ENCODE results near the gene BCL2L13. TPM values are rescaled to one million over a fixed set of nuclear protein-coding genes. Genes with fewer than 3 reads are reported as not detected.
"Not testable (repeated sequence)": the region's sequence is repeated elsewhere in the genome, so short reads cannot be mapped to it uniquely, and the experiment has no call there.

BCL2L13 gene
- total RNA-seq, 1 donor from 2014 or later = 48.4 TPM

GRCh38 chr22:17665854-17666253 lies 27.3 kb downstream of the BCL2L13 start:
- Histone ChIP-seq H3K36me3 (ENCODE audit: control insufficient read depth, insufficient read depth, low read length) (peaks cover 6% of the 10 kb centered on the region), H3K27me3 (ENCODE audit: control insufficient read depth, insufficient read depth, low read length) (no peaks in the 10 kb centered on the region), H3K4me3 (ENCODE audit: low read depth, low read length) (no peak overlapping the region)
- DNase-seq (ENCODE audit: low read depth) (no peak), FAIRE-seq (no peak)
- TF ChIP-seq CTCF (IDR thresholded peaks at IDR 0.05; ENCODE audit: insufficient read depth, low read length, severe bottlenecking) = no peak

GRCh38 chr22:17671521-17672092 lies 33.0 kb downstream of the BCL2L13 start:
- not testable (repeated sequence) for H3K36me3 ChIP-seq (ENCODE audit: control insufficient read depth, insufficient read depth, low read length); H3K4me3 ChIP-seq (ENCODE audit: low read depth, low read length); H3K27me3 ChIP-seq (ENCODE audit: control insufficient read depth, insufficient read depth, low read length); DNase-seq (ENCODE audit: low read depth); FAIRE-seq

GRCh38 chr22:17672417-17672991 lies 33.9 kb downstream of the BCL2L13 start:
- no peaks in the 10 kb centered on the region for H3K27me3 ChIP-seq (ENCODE audit: control insufficient read depth, insufficient read depth, low read length)
- peaks cover 4% of the 10 kb centered on the region for H3K36me3 ChIP-seq (ENCODE audit: control insufficient read depth, insufficient read depth, low read length)
- TF ChIP-seq CTCF (IDR thresholded peaks at IDR 0.05; ENCODE audit: insufficient read depth, low read length, severe bottlenecking) = no peak
- FAIRE-seq (no peak), DNase-seq (ENCODE audit: low read depth) (no peak)
- H3K4me3 ChIP-seq (ENCODE audit: low read depth, low read length) = no peak overlapping the region

GRCh38 chr22:17674152-17674551 lies 35.6 kb downstream of the BCL2L13 start:
- FAIRE-seq (no peak), DNase-seq (ENCODE audit: low read depth) (no peak)
- TF ChIP-seq CTCF (IDR thresholded peaks at IDR 0.05; ENCODE audit: insufficient read depth, low read length, severe bottlenecking) = no peak

GRCh38 chr22:17675584-17675983 lies 37.0 kb downstream of the BCL2L13 start:
- Histone ChIP-seq H3K36me3 (ENCODE audit: control insufficient read depth, insufficient read depth, low read length) (no peaks in the 10 kb centered on the region), H3K27me3 (ENCODE audit: control insufficient read depth, insufficient read depth, low read length) (no peaks in the 10 kb centered on the region), H3K4me3 (ENCODE audit: low read depth, low read length) (no peak overlapping the region)
- FAIRE-seq (no peak), DNase-seq (ENCODE audit: low read depth) (no peak)
- no peak for TF ChIP-seq CTCF (IDR thresholded peaks at IDR 0.05; ENCODE audit: insufficient read depth, low read length, severe bottlenecking)

More at GRCh38 chr22:17674152-17674551, 35.6 kb downstream of the BCL2L13 start:
- no peaks in the 10 kb centered on the region for H3K27me3 ChIP-seq (ENCODE audit: control insufficient read depth, insufficient read depth, low read length)
- H3K4me3 ChIP-seq (ENCODE audit: low read depth, low read length) = no peak overlapping the region
- peaks cover 4% of the 10 kb centered on the region for H3K36me3 ChIP-seq (ENCODE audit: control insufficient read depth, insufficient read depth, low read length)

GRCh38 chr22:17678817-17679385 lies 40.3 kb downstream of the BCL2L13 start:
- peaks cover 2% of the 10 kb centered on the region for H3K36me3 ChIP-seq (ENCODE audit: control insufficient read depth, insufficient read depth, low read length)
- H3K4me3 ChIP-seq (ENCODE audit: low read depth, low read length) = no peak overlapping the region
- DNase-seq (ENCODE audit: low read depth) (no peak), FAIRE-seq (no peak)
- H3K27me3 ChIP-seq (ENCODE audit: control insufficient read depth, insufficient read depth, low read length) = no peaks in the 10 kb centered on the region
- no peak for TF ChIP-seq CTCF (IDR thresholded peaks at IDR 0.05; ENCODE audit: insufficient read depth, low read length, severe bottlenecking)
